GM12878 (cell line): ENCODE data around the gene ATF4. TPM values are rescaled to one million over a fixed set of nuclear protein-coding genes. Genes with fewer than 3 reads are reported as not detected.

Experiments
- ATAC-seq: fragments of 200-7000 bp; cut with Tn5 transposase; 3 replicates; pipeline ENCODE4 v1.9.1; 2020; ENCODE audit warnings: mild to moderate bottlenecking, moderate library complexity
- BruUV-seq: library from RNA; stranded (reverse); fragments of 400-500 nt; replicated peaks from 2 replicates; lab custom pipeline; 2021; lab: Mats Ljungman, UMichigan
- CTCF ChIA-PET: fragments of 300-600 bp; sonication (Branson Sonifier 250); formaldehyde crosslinking; extraction: SDS; loops from one replicate; lab custom pipeline; 2021; ENCODE audit warnings: inconsistent platforms; lab: Yijun Ruan, JAX
- POLR2A ChIA-PET: fragments of 350-600 bp; formaldehyde crosslinking; extraction: SDS; loops from one replicate; lab custom pipeline; 2021; ENCODE audit warnings: inconsistent platforms; lab: Charles Lee
- RAD21 ChIA-PET: fragments of 300-600 bp; sonication (Branson Sonifier 250); formaldehyde crosslinking; loops from one replicate; lab custom pipeline; 2023; ENCODE audit warnings: antibody characterized with exemption; ENCODE audit not compliant: unreplicated experiment; lab: Charles Lee
- SMC1A ChIA-PET: fragments of 300-600 bp; sonication (Branson Sonifier 250); formaldehyde crosslinking; loops from one replicate; lab custom pipeline; 2023; ENCODE audit not compliant: unreplicated experiment, uncharacterized antibody; lab: Charles Lee
- DNase-seq: peaks from one replicate; pipeline ENCODE4 v3.0.0-alpha.2; 2011; ENCODE audit warnings: low read depth, low spot score
- FAIRE-seq: peaks from 3 replicates; lab custom pipeline; 2011; peaks lifted over from hg19 to GRCh38; lab: Jason Lieb, UNC
- H2AFZ ChIP-seq: 2 replicates; pipeline ENCODE4 v1.6.0; 2011; ENCODE audit warnings: low read depth, low read length, control low read depth; ENCODE audit not compliant: control insufficient read depth
- H3K27ac ChIP-seq: 2 replicates; pipeline ENCODE4 v1.5.1; 2011; ENCODE audit warnings: control low read depth; ENCODE audit not compliant: control insufficient read depth, insufficient read depth
- H3K27me3 ChIP-seq, 2 experiments: replicated peaks in 1 of 2; 2 replicates each; pipeline versions ENCODE4 v1.6.0 to v1.6.1; 2011; ENCODE audit warnings: low read length in 1 of 2; ENCODE audit not compliant: control insufficient read depth in 2 of 2, insufficient read depth in 2 of 2
- H3K36me3 ChIP-seq, 2 experiments: 2 replicates each; pipeline ENCODE4 v1.5.1; 2011; ENCODE audit warnings: low read length in 1 of 2; ENCODE audit not compliant: control insufficient read depth in 2 of 2, insufficient read depth in 2 of 2
- H3K4me1 ChIP-seq: 2 replicates; pipeline ENCODE4 v1.6.1; 2011; ENCODE audit warnings: mild to moderate bottlenecking, low read length, moderate library complexity, mixed read lengths; ENCODE audit not compliant: control insufficient read depth, insufficient read depth
- H3K4me2 ChIP-seq: 2 replicates; pipeline ENCODE4 v1.6.0; 2011; ENCODE audit warnings: control low read depth; ENCODE audit not compliant: control insufficient read depth, insufficient read depth
- H3K4me3 ChIP-seq: fragments of 200-600 bp; sonication (generic); 2 replicates; pipeline ENCODE4 v1.5.1; 2016
- H3K79me2 ChIP-seq: 2 replicates; pipeline ENCODE4 v1.6.0; 2011; ENCODE audit warnings: low read length; ENCODE audit not compliant: control insufficient read depth, insufficient read depth
- H3K9ac ChIP-seq: 2 replicates; pipeline ENCODE4 v1.8.0; 2011; ENCODE audit warnings: low read length, control low read depth, mixed read lengths; ENCODE audit not compliant: control insufficient read depth, insufficient read depth
- H3K9me3 ChIP-seq: replicated peaks from 3 replicates; pipeline ENCODE4 v1.5.1; 2011; ENCODE audit warnings: mild to moderate bottlenecking, low read length; ENCODE audit not compliant: control insufficient read depth, insufficient read depth
- H4K20me1 ChIP-seq: 2 replicates; pipeline ENCODE4 v1.6.0; 2011; ENCODE audit not compliant: control insufficient read depth, insufficient read depth
- BCL11A ChIP-seq: IDR thresholded peaks from 2 replicates; pipeline ENCODE4 v1.6.1; 2011; ENCODE audit warnings: low read depth, low read length
- BHLHE40 ChIP-seq, 2 experiments: fragments of 450-650 bp in 1 of 2; IDR thresholded peaks; 2 replicates each; pipeline ENCODE4 v1.6.1; 2011 to 2017; ENCODE audit warnings: low read depth in 2 of 2, borderline replicate concordance in 1 of 2, improper control_type of control experiment in 1 of 2, low read length in 1 of 2, mild to moderate bottlenecking in 1 of 2
- CBFB ChIP-seq: IDR thresholded peaks from 2 replicates; pipeline ENCODE4 v1.6.1; 2016; ENCODE audit warnings: antibody characterized with exemption, low read depth
- DPF2 ChIP-seq: fragments of 450-650 bp; IDR thresholded peaks from 2 replicates; pipeline ENCODE4 v1.6.1; 2017; ENCODE audit warnings: mild to moderate bottlenecking
- EGR1 ChIP-seq, 2 experiments: IDR thresholded peaks; 1 replicate in 1 of 2; 2 replicates in 1 of 2; pipeline ENCODE4 v1.6.1; 2011 to 2012; ENCODE audit warnings: low read depth in 2 of 2, low read length in 2 of 2, borderline replicate concordance in 1 of 2, mild to moderate bottlenecking in 1 of 2, moderate library complexity in 1 of 2
- EZH2 ChIP-seq: IDR thresholded peaks from 2 replicates; pipeline ENCODE4 v1.6.1; 2012; ENCODE audit warnings: low read depth, mild to moderate bottlenecking, control low read depth, inconsistent platforms, low read length, borderline replicate concordance; ENCODE audit not compliant: control insufficient read depth
- GATAD2B ChIP-seq: fragments of 450-650 bp; conservative IDR thresholded peaks from 2 replicates; pipeline ENCODE4 v1.6.1; 2017; ENCODE audit warnings: low read depth, mild to moderate bottlenecking, moderate library complexity
- IKZF1 ChIP-seq: fragments of 450-650 bp; conservative IDR thresholded peaks from 2 replicates; pipeline ENCODE4 v1.6.1; 2017; ENCODE audit warnings: antibody characterized with exemption, mild to moderate bottlenecking
- IKZF2 ChIP-seq, 2 experiments: fragments of 450-650 bp; IDR thresholded peaks; 2 replicates each; pipeline ENCODE4 v1.6.1; 2017; ENCODE audit warnings: mild to moderate bottlenecking in 2 of 2, moderate library complexity in 2 of 2
- NR2F1 ChIP-seq: fragments of 450-650 bp; conservative IDR thresholded peaks from 2 replicates; pipeline ENCODE4 v1.6.1; 2017; ENCODE audit warnings: mild to moderate bottlenecking
- PAX5 ChIP-seq: IDR thresholded peaks from 2 replicates; pipeline ENCODE4 v1.6.1; 2011; ENCODE audit warnings: low read depth, low read length, borderline replicate concordance
- RELA ChIP-seq: fragments of 450-650 bp; IDR thresholded peaks from 2 replicates; pipeline ENCODE4 v1.8.0; 2014; ENCODE audit warnings: borderline replicate concordance; ENCODE audit not compliant: partially characterized antibody
- RUNX3 ChIP-seq: IDR thresholded peaks from 2 replicates; pipeline ENCODE4 v1.6.1; 2012; ENCODE audit warnings: low read length, inconsistent platforms
- SMAD5 ChIP-seq: IDR thresholded peaks from 2 replicates; pipeline ENCODE4 v1.6.1; 2016; ENCODE audit warnings: antibody characterized with exemption, low read depth
- TBL1XR1 ChIP-seq: IDR thresholded peaks from 2 replicates; pipeline ENCODE4 v1.6.1; 2012; ENCODE audit warnings: low read depth, low read length, improper control_type of control experiment
- ZNF207 ChIP-seq: fragments of 450-650 bp; IDR thresholded peaks from 2 replicates; pipeline ENCODE4 v1.6.1; 2014; ENCODE audit warnings: antibody characterized with exemption, mild to moderate bottlenecking, borderline replicate concordance
- WGBS: methylation state at CpG from one replicate; pipeline ENCODE4 v1.1.6; 2016; ENCODE audit warnings: low lambda C conversion rate; ENCODE audit not compliant: insufficient replicate concordance, insufficient coverage; ENCODE audit errors: missing lambda C conversion rate; 5-methylcytosine and 5-hydroxymethylcytosine counted together
- in situ Hi-C: fragments of 300-500 bp; cut with MboI; formaldehyde crosslinking; loops from 9 replicates; pipeline ENCODE4 v1.14.3; 2018; ENCODE audit warnings: mixed read lengths
- intact Hi-C: fragments of 100-400 bp; cut with micrococcal nuclease; formaldehyde crosslinking; loops from one replicate; pipeline ENCODE4 v1.14.2; 2022; ENCODE audit not compliant: unreplicated experiment
- polyA plus RNA-seq, 11 experiments: library from polyadenylated mRNA; depleted of rRNA in 4 of 11; unstranded in 6 of 11; stranded (reverse) in 5 of 11; fragments of >200 nt; fragmentation: Nextera tagmentation in 4 of 11; fragmentation: Illumina TruSeq in 1 of 11; extraction: Ambion mirVana in 4 of 11; extraction: Trizol in 1 of 11; gene quantifications; 1 replicate in 1 of 11; 2 replicates in 10 of 11; pipeline versions ENCODE4 v1.2.1 to v1.2.3, GENCODE V29; 2011 to 2016; ENCODE audit warnings: inconsistent platforms in 2 of 11, missing spikeins in 2 of 11, low read depth in 1 of 11
- total RNA-seq, 4 experiments: library from RNA; depleted of rRNA in 3 of 4; stranded (reverse); fragments of >200 nt in 3 of 4; fragmentation: Illumina TruSeq in 1 of 4; extraction: Trizol in 1 of 4; gene quantifications; 2 replicates each; pipeline versions ENCODE4 v1.2.1 to v1.2.3, GENCODE V29; 2013 to 2021
- TF ChIP-seq, protein P1 (sequence below): IDR thresholded peaks from 2 replicates; pipeline ENCODE4 v1.6.1; 2011; ENCODE audit warnings: mild to moderate bottlenecking, low read depth, low read length, moderate library complexity; ENCODE audit not compliant: insufficient replicate concordance
- TF ChIP-seq, protein P2 (sequence below): fragments of 450-650 bp; IDR thresholded peaks from 2 replicates; pipeline ENCODE4 v1.6.1; 2017; ENCODE audit warnings: low read depth, mild to moderate bottlenecking, moderate library complexity
- TF ChIP-seq, protein P3 (sequence below): fragments of 450-650 bp; IDR thresholded peaks from 2 replicates; pipeline ENCODE4 v1.6.1; 2016; ENCODE audit warnings: mild to moderate bottlenecking

ATF4 gene
- total and polyA plus RNA-seq, 10 of the 15 experiments (the other 5 are each of a cell fraction or from before 2014, with no cell fraction given): 88.3 to 605 (median 320) TPM

DNA sequence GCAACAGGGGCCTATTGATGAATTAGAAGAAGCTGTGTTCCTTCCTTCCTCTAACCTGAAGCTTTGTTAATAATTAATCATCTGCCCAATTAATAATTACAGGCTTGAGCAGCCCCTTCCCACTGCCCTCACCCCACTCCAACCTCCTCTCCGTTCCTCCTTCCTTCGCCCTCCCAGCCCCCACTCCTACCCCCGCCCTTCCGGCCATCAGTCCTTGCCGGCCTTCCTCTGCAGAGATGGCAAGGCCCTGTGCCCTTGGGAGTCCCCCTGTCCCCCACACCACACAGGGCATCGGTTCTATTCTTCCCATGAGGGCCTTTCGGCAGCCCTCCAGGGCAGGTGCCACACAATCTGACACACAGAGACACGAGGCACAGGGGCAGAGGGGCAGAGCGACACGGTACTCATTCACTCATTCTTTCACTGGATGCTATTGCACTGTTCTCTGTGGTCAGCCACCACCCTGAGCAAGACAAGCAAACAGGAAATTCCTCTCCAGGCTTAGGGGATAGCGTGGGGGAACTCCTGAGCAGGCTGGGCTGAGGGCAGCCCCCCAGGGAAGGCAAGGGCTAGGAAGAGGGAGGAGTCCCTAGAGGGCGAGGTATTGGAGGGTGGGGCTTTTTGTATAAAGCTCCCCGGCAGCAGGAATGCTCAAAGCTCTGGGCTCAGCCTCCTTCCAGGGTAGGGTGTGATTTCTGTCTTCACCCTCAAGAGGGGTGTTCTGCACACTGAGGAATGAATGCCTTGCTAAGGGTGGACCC is 48.8 kb upstream of the ATF4 start:
- 2% methylated on average over 9 of the region's 13 CpGs for WGBS
- Histone ChIP-seq H3K9me3 (no peaks in the 10 kb centered on the region), H3K4me1 (peaks cover 47% of the 10 kb centered on the region), H3K79me2 (peaks cover 57% of the 10 kb centered on the region), H3K9ac (peak overlapping the region; percentile 50; the same call in 1 of the 2 replicates), H3K4me3 (peak overlapping the region; percentile 50; the same call in 1 of the 2 replicates), H3K4me2 (peak overlapping the region; percentile 65), H3K36me3 (peaks cover 7 to 28% of the 10 kb centered on the region in 2 experiments; a peak in 3 of 4 replicates), H2AFZ (no peak overlapping the region; the same call in 1 of the 2 replicates), H3K27ac (peak overlapping the region; percentile 76), H4K20me1 (no peaks in the 10 kb centered on the region; the same call in 1 of the 2 replicates), H3K27me3 (no peaks in the 10 kb centered on the region)
- in situ Hi-C loops (no loop called here), intact Hi-C loops (no loop called here)
- ChIA-PET CTCF (interaction anchor here (0.6 to 3.7 kb wide), 11 partner anchors 10 to 139 kb away, joined by 3 to 15 read pairs (median 6); partner anchors contain the start of gene ATF4), RAD21 (interaction anchor here (0.5 to 4.3 kb wide), 12 partner anchors 9 to 487 kb away, joined by 3 to 27 read pairs (median 4); partner anchors contain the start of gene MIEF1), POLR2A (interaction anchor here (0.6 to 5.0 kb wide), 10 partner anchors 10 to 358 kb away, joined by 3 to 38 read pairs (median 4); partner anchors contain the start of gene MIEF1), SMC1A (interaction anchor here (0.8 to 3.7 kb wide), 16 partner anchors 10 to 573 kb away, joined by 3 to 21 read pairs (median 4); partner anchors contain the start of gene TAB1)
- BruUV-seq: no TSS peak
- ATAC-seq: peak; percentile 89
- peak; percentile 93 for FAIRE-seq
- DNase-seq: peak; percentile 83
- 0 out of 3 replicates have a peak, but pooled peaks of 1 of the 2 experiments have one; percentile 6 for TF ChIP-seq EGR1 (IDR thresholded peaks at IDR 0.05; ENCODE audit: borderline replicate concordance in 1 of 2, low read depth in 2 of 2, low read length in 2 of 2)
- peak; percentile 93 for TF ChIP-seq IKZF1
- peak; percentile 74 for TF ChIP-seq NR2F1
- TF ChIP-seq, protein P1, sequence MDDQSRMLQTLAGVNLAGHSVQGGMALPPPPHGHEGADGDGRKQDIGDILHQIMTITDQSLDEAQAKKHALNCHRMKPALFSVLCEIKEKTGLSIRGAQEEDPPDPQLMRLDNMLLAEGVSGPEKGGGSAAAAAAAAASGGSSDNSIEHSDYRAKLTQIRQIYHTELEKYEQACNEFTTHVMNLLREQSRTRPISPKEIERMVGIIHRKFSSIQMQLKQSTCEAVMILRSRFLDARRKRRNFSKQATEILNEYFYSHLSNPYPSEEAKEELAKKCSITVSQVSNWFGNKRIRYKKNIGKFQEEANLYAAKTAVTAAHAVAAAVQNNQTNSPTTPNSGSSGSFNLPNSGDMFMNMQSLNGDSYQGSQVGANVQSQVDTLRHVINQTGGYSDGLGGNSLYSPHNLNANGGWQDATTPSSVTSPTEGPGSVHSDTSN: no peak
- no peak for TF ChIP-seq GATAD2B
- no peak for TF ChIP-seq EZH2
- TF ChIP-seq BCL11A: no peak
- no peak for TF ChIP-seq SMAD5
- TF ChIP-seq CBFB: peak; percentile 58; the same call in 1 of the 2 replicates
- TF ChIP-seq BHLHE40 (IDR thresholded peaks at IDR 0.05; ENCODE audit: borderline replicate concordance in 1 of 2, low read depth in 2 of 2, low read length in 1 of 2): peak; percentile 42 to 80; a peak in 2 of 4 replicates
- TF ChIP-seq IKZF2 (IDR thresholded peaks at IDR 0.05): peak; percentile 91 to 94
- TF ChIP-seq, protein P2, sequence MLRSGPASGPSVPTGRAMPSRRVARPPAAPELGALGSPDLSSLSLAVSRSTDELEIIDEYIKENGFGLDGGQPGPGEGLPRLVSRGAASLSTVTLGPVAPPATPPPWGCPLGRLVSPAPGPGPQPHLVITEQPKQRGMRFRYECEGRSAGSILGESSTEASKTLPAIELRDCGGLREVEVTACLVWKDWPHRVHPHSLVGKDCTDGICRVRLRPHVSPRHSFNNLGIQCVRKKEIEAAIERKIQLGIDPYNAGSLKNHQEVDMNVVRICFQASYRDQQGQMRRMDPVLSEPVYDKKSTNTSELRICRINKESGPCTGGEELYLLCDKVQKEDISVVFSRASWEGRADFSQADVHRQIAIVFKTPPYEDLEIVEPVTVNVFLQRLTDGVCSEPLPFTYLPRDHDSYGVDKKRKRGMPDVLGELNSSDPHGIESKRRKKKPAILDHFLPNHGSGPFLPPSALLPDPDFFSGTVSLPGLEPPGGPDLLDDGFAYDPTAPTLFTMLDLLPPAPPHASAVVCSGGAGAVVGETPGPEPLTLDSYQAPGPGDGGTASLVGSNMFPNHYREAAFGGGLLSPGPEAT: peak; percentile 74
- peak; percentile 67; the same call in 1 of the 2 replicates for TF ChIP-seq DPF2
- peak; percentile 63 for TF ChIP-seq RELA
- TF ChIP-seq PAX5: peak; percentile 32; the same call in 1 of the 2 replicates
- TF ChIP-seq ZNF207: no peak
- TF ChIP-seq RUNX3: peak; percentile 88
- TF ChIP-seq, protein P3, sequence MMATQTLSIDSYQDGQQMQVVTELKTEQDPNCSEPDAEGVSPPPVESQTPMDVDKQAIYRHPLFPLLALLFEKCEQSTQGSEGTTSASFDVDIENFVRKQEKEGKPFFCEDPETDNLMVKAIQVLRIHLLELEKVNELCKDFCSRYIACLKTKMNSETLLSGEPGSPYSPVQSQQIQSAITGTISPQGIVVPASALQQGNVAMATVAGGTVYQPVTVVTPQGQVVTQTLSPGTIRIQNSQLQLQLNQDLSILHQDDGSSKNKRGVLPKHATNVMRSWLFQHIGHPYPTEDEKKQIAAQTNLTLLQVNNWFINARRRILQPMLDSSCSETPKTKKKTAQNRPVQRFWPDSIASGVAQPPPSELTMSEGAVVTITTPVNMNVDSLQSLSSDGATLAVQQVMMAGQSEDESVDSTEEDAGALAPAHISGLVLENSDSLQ: 0 out of 2 replicates have a peak, but pooled peaks have one; percentile 17
- peak; percentile 50 for TF ChIP-seq TBL1XR1
